Keratinocyte (primary cell): ENCODE measurements around the gene KIF24. TPM values are rescaled to one million over a fixed set of nuclear protein-coding genes. Genes with fewer than 3 reads are reported as not detected.
"Not testable (repeated sequence)": the region's sequence is repeated elsewhere in the genome, so short reads cannot be mapped to it uniquely, and the experiment has no call there.

Experiments used
- DNase-seq: peaks from one replicate; pipeline ENCODE4 v3.0.0-alpha.2; 2011; ENCODE audit warnings: low read depth, missing footprints, low spot score
- FAIRE-seq: peaks from 2 replicates; lab custom pipeline; 2011; peaks lifted over from hg19 to GRCh38; lab: Jason Lieb, UNC
- H2AFZ ChIP-seq: 2 replicates; pipeline ENCODE4 v1.6.0; 2012; ENCODE audit warnings: low read length, control low read depth, inconsistent platforms; ENCODE audit not compliant: control insufficient read depth
- H3K27ac ChIP-seq: 2 replicates; pipeline ENCODE4 v1.5.1; 2011; ENCODE audit warnings: low read length; ENCODE audit not compliant: control insufficient read depth, insufficient read depth
- H3K27me3 ChIP-seq: 3 replicates; pipeline ENCODE4 v1.6.0; 2011; ENCODE audit warnings: low read length; ENCODE audit not compliant: control insufficient read depth, insufficient read depth; ENCODE audit errors: extremely low read depth
- H3K36me3 ChIP-seq, 2 experiments: 2 replicates in 1 of 2; 3 replicates in 1 of 2; pipeline ENCODE4 v1.5.1; 2011; ENCODE audit warnings: low read length in 2 of 2, mild to moderate bottlenecking in 1 of 2; ENCODE audit not compliant: control insufficient read depth in 2 of 2, insufficient read depth in 2 of 2; ENCODE audit errors: extremely low read depth in 1 of 2
- H3K4me1 ChIP-seq: 3 replicates; pipeline ENCODE4 v1.5.1; 2011; ENCODE audit warnings: low read length; ENCODE audit not compliant: control insufficient read depth, insufficient read depth; ENCODE audit errors: extremely low read depth
- H3K4me2 ChIP-seq: 3 replicates; pipeline ENCODE4 v1.6.0; 2011; ENCODE audit warnings: low read depth, low read length; ENCODE audit not compliant: control insufficient read depth, insufficient read depth; ENCODE audit errors: extremely low read depth
- H3K4me3 ChIP-seq, 3 experiments: fragments of 200-600 bp in 1 of 3; sonication (generic) in 1 of 3; 2 replicates in 2 of 3; 3 replicates in 1 of 3; pipeline ENCODE4 v1.5.1; 2011 to 2016; ENCODE audit warnings: low read length in 3 of 3, mild to moderate bottlenecking in 3 of 3, control low read depth in 2 of 3, inconsistent platforms in 1 of 3, low read depth in 1 of 3, mixed read lengths in 1 of 3, mixed run types in 1 of 3, moderate library complexity in 1 of 3; ENCODE audit not compliant: control insufficient read depth in 2 of 3, insufficient read depth in 2 of 3; ENCODE audit errors: extremely low read depth in 1 of 3
- H3K79me2 ChIP-seq: 2 replicates; pipeline ENCODE4 v1.6.0; 2012; ENCODE audit warnings: low read length; ENCODE audit not compliant: control insufficient read depth, insufficient read depth
- H3K9ac ChIP-seq: 3 replicates; pipeline ENCODE4 v1.6.0; 2011; ENCODE audit warnings: low read length; ENCODE audit not compliant: control insufficient read depth, insufficient read depth; ENCODE audit errors: extremely low read depth
- H3K9me1 ChIP-seq: 3 replicates; pipeline ENCODE4 v1.6.0; 2011; ENCODE audit warnings: low read length; ENCODE audit not compliant: control insufficient read depth, insufficient read depth; ENCODE audit errors: extremely low read depth
- H3K9me3 ChIP-seq: 2 replicates; pipeline ENCODE4 v1.5.1; 2012; ENCODE audit warnings: low read depth, low read length; ENCODE audit not compliant: control insufficient read depth
- H4K20me1 ChIP-seq: 3 replicates; pipeline ENCODE4 v1.6.0; 2011; ENCODE audit warnings: low read length; ENCODE audit not compliant: control insufficient read depth, insufficient read depth; ENCODE audit errors: extremely low read depth
- CTCF ChIP-seq, 3 experiments: IDR thresholded peaks in 1 of 3; conservative IDR thresholded peaks in 1 of 3; optimal IDR thresholded peaks in 1 of 3; 2 replicates in 2 of 3; 3 replicates in 1 of 3; pipeline versions ENCODE3 to v1.5.1; 2011; ENCODE audit warnings: low read length in 3 of 3, mild to moderate bottlenecking in 3 of 3, moderate library complexity in 2 of 3, control low read depth in 1 of 3, inconsistent platforms in 1 of 3; ENCODE audit not compliant: insufficient read depth in 2 of 3; ENCODE audit errors: extremely low read depth in 1 of 3
- EZH2 ChIP-seq: IDR thresholded peaks from one replicate; pipeline ENCODE4 v1.6.1; 2012; ENCODE audit warnings: inconsistent platforms, mild to moderate bottlenecking, low read length, moderate library complexity
- dilution Hi-C: fragments of 300-500 bp; cut with MboI; formaldehyde crosslinking; loops from one replicate; pipeline ENCODE4 v1.7.0; 2020; ENCODE audit warnings: low sequenced_read_pairs; ENCODE audit not compliant: extremely low pct_ligation_motif_present
- polyA plus RNA-seq, 5 experiments: library from polyadenylated mRNA; depleted of rRNA in 3 of 5; stranded (reverse) in 3 of 5; stranded (forward) in 1 of 5; unstranded in 1 of 5; fragments of >200 nt; gene quantifications; 1 replicate in 1 of 5; 2 replicates in 3 of 5; 3 replicates in 1 of 5; pipeline versions ENCODE4 v1.2.1 to v1.2.3, GENCODE V29; 2011 to 2012; ENCODE audit warnings: missing spikeins in 2 of 5, low read depth in 1 of 5, low replicate concordance in 1 of 5

Gene KIF24
- polyA plus RNA-seq, 1 donor (not counting 4 experiments of a cell fraction or from before 2014, with no cell fraction given), result 1.8 TPM

DNA sequence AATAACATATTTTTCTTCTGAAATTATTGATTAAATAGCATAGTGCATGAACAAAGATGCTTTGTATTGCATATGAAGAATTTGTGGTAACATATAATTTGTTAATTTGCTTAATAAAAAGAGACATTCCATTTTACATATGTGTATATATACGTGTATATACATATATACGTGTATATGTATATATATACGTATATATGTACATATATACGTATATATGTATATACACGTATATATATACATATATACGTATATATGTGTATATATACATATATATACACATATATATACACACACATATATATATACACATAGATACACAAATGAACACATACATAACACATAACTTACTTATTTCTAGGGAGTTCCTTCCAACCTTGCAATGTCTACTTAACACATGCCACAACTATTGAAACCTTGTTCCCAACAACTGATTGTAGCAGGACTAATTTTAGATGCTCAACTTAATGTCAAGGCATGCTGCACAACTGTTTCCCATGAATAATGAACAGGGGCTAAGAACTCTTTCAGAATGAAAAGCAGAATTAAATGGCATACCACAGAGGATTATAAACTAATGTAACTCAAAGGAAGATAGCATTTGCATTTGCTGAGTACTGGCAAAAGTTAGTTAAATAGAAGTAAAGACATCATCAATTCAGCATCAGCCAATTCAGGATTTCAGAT, 17.4 kb downstream of the KIF24 start:
- dilution Hi-C loops, result no loop called here
- Histone ChIP-seq H3K4me3 (no peak overlapping the region), H3K9ac (no peak overlapping the region), H3K4me2 (no peak overlapping the region), H3K9me3 (no peaks in the 10 kb centered on the region), H3K79me2 (no peaks in the 10 kb centered on the region), H4K20me1 (no peaks in the 10 kb centered on the region), H3K27me3 (no peaks in the 10 kb centered on the region), H2AFZ (no peak overlapping the region), H3K36me3 (no peaks in the 10 kb centered on the region), H3K27ac (no peak overlapping the region), H3K4me1 (no peaks in the 10 kb centered on the region), H3K9me1 (no peaks in the 10 kb centered on the region)
- DNase-seq, result no peak
- TF ChIP-seq CTCF (optimal IDR thresholded peaks at IDR 0.05 in 1 of 3, IDR thresholded peaks at IDR 0.05 in 1 of 3, conservative IDR thresholded peaks at IDR 0.05 in 1 of 3; ENCODE audit: extremely low read depth in 1 of 3, insufficient read depth in 2 of 3, low read length in 3 of 3) (no peak), EZH2 (no peak)
- no peak for FAIRE-seq

- no peaks in the 10 kb centered on the region for H3K36me3 ChIP-seq
- H3K9me1 ChIP-seq, result no peaks in the 10 kb centered on the region
- H4K20me1 ChIP-seq, result no peaks in the 10 kb centered on the region
- DNase-seq (no peak), FAIRE-seq (no peak)
- no peak overlapping the region for H2AFZ ChIP-seq
- no peak overlapping the region for H3K4me3 ChIP-seq
- no peak overlapping the region for H3K27ac ChIP-seq
- no peaks in the 10 kb centered on the region for H3K9me3 ChIP-seq
- no peaks in the 10 kb centered on the region for H3K27me3 ChIP-seq
- H3K4me2 ChIP-seq, result no peak overlapping the region
- H3K9ac ChIP-seq, result no peak overlapping the region
- no peaks in the 10 kb centered on the region for H3K4me1 ChIP-seq
- dilution Hi-C loops, result no loop called here
- no peak for TF ChIP-seq CTCF (optimal IDR thresholded peaks at IDR 0.05 in 1 of 3, IDR thresholded peaks at IDR 0.05 in 1 of 3, conservative IDR thresholded peaks at IDR 0.05 in 1 of 3; ENCODE audit: extremely low read depth in 1 of 3, insufficient read depth in 2 of 3, low read length in 3 of 3)
- TF ChIP-seq EZH2, result no peak
- no peaks in the 10 kb centered on the region for H3K79me2 ChIP-seq
Measured at GRCh38 chr9:34310215-34310614, 18.9 kb downstream of the KIF24 start.

- H3K27ac ChIP-seq, H3K4me2 ChIP-seq, H3K4me3 ChIP-seq, H2AFZ ChIP-seq, dilution Hi-C loops, H4K20me1 ChIP-seq, H3K27me3 ChIP-seq, H3K36me3 ChIP-seq, H3K79me2 ChIP-seq, H3K9me3 ChIP-seq, DNase-seq, H3K4me1 ChIP-seq, FAIRE-seq, H3K9ac ChIP-seq, H3K9me1 ChIP-seq: not testable (repeated sequence)
Measured at GRCh38 chr9:34308316-34308715, 20.8 kb downstream of the KIF24 start.

DNA sequence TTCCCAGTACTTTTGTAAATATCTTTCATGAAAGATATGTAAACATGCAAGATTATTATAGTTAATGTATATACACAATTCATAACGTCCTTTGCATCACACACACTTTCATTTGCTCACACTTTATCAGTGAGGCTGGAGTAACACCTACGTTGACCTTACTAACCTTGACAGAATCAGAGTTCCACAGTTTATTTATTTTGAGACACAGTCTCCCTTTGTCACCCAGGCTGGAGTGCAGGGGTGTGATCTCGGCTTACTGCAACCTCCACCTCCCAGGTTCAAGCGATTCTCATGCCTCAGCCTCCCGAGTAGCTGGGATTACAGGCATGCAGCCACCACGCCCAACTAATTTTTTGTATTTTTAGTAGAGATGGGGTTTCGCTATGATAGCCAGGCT, 28.0 kb downstream of the KIF24 start:
- H3K36me3 ChIP-seq, dilution Hi-C loops, H4K20me1 ChIP-seq, H3K4me3 ChIP-seq, FAIRE-seq, H3K9ac ChIP-seq, H3K27ac ChIP-seq, H3K4me2 ChIP-seq, H3K27me3 ChIP-seq, DNase-seq, H3K9me1 ChIP-seq, H3K9me3 ChIP-seq, H2AFZ ChIP-seq, H3K4me1 ChIP-seq, H3K79me2 ChIP-seq: not testable (repeated sequence)
